GM12878 (cell line): ENCODE results near the gene RFWD3. TPM values are rescaled to one million over a fixed set of nuclear protein-coding genes. Genes with fewer than 3 reads are reported as not detected.

ENCODE experiments used
- ATAC-seq: fragments of 200-7000 bp; cut with Tn5 transposase; 3 replicates; pipeline ENCODE4 v1.9.1; 2020; ENCODE audit warnings: mild to moderate bottlenecking, moderate library complexity
- BruUV-seq: library from RNA; stranded (reverse); fragments of 400-500 nt; replicated peaks from 2 replicates; lab custom pipeline; 2021; lab: Mats Ljungman, UMichigan
- CTCF ChIA-PET: fragments of 300-600 bp; sonication (Branson Sonifier 250); formaldehyde crosslinking; extraction: SDS; loops from one replicate; lab custom pipeline; 2021; ENCODE audit warnings: inconsistent platforms; lab: Yijun Ruan, JAX
- POLR2A ChIA-PET: fragments of 350-600 bp; formaldehyde crosslinking; extraction: SDS; loops from one replicate; lab custom pipeline; 2021; ENCODE audit warnings: inconsistent platforms; lab: Charles Lee
- RAD21 ChIA-PET: fragments of 300-600 bp; sonication (Branson Sonifier 250); formaldehyde crosslinking; loops from one replicate; lab custom pipeline; 2023; ENCODE audit warnings: antibody characterized with exemption; ENCODE audit not compliant: unreplicated experiment; lab: Charles Lee
- SMC1A ChIA-PET: fragments of 300-600 bp; sonication (Branson Sonifier 250); formaldehyde crosslinking; loops from one replicate; lab custom pipeline; 2023; ENCODE audit not compliant: unreplicated experiment, uncharacterized antibody; lab: Charles Lee
- DNase-seq: peaks from one replicate; pipeline ENCODE4 v3.0.0-alpha.2; 2011; ENCODE audit warnings: low read depth, low spot score
- FAIRE-seq: peaks from 3 replicates; lab custom pipeline; 2011; peaks lifted over from hg19 to GRCh38; lab: Jason Lieb, UNC
- H2AFZ ChIP-seq: 2 replicates; pipeline ENCODE4 v1.6.0; 2011; ENCODE audit warnings: low read depth, low read length, control low read depth; ENCODE audit not compliant: control insufficient read depth
- H3K27ac ChIP-seq: 2 replicates; pipeline ENCODE4 v1.5.1; 2011; ENCODE audit warnings: control low read depth; ENCODE audit not compliant: control insufficient read depth, insufficient read depth
- H3K27me3 ChIP-seq, 2 experiments: replicated peaks in 1 of 2; 2 replicates each; pipeline versions ENCODE4 v1.6.0 to v1.6.1; 2011; ENCODE audit warnings: low read length in 1 of 2; ENCODE audit not compliant: control insufficient read depth in 2 of 2, insufficient read depth in 2 of 2
- H3K36me3 ChIP-seq, 2 experiments: 2 replicates each; pipeline ENCODE4 v1.5.1; 2011; ENCODE audit warnings: low read length in 1 of 2; ENCODE audit not compliant: control insufficient read depth in 2 of 2, insufficient read depth in 2 of 2
- H3K4me1 ChIP-seq: 2 replicates; pipeline ENCODE4 v1.6.1; 2011; ENCODE audit warnings: mild to moderate bottlenecking, low read length, moderate library complexity, mixed read lengths; ENCODE audit not compliant: control insufficient read depth, insufficient read depth
- H3K4me2 ChIP-seq: 2 replicates; pipeline ENCODE4 v1.6.0; 2011; ENCODE audit warnings: control low read depth; ENCODE audit not compliant: control insufficient read depth, insufficient read depth
- H3K4me3 ChIP-seq: fragments of 200-600 bp; sonication (generic); 2 replicates; pipeline ENCODE4 v1.5.1; 2016
- H3K79me2 ChIP-seq: 2 replicates; pipeline ENCODE4 v1.6.0; 2011; ENCODE audit warnings: low read length; ENCODE audit not compliant: control insufficient read depth, insufficient read depth
- H3K9ac ChIP-seq: 2 replicates; pipeline ENCODE4 v1.8.0; 2011; ENCODE audit warnings: low read length, control low read depth, mixed read lengths; ENCODE audit not compliant: control insufficient read depth, insufficient read depth
- H3K9me3 ChIP-seq: replicated peaks from 3 replicates; pipeline ENCODE4 v1.5.1; 2011; ENCODE audit warnings: mild to moderate bottlenecking, low read length; ENCODE audit not compliant: control insufficient read depth, insufficient read depth
- H4K20me1 ChIP-seq: 2 replicates; pipeline ENCODE4 v1.6.0; 2011; ENCODE audit not compliant: control insufficient read depth, insufficient read depth
- ATF7 ChIP-seq: fragments of 450-650 bp; IDR thresholded peaks from 2 replicates; pipeline ENCODE4 v1.6.1; 2016; ENCODE audit warnings: low read depth, mild to moderate bottlenecking
- BRCA1 ChIP-seq: IDR thresholded peaks from 2 replicates; pipeline ENCODE4 v1.6.1; 2011; ENCODE audit warnings: low read depth, low read length, improper control_type of control experiment
- CREM ChIP-seq: IDR thresholded peaks from 2 replicates; pipeline ENCODE4 v1.6.1; 2014; ENCODE audit warnings: antibody characterized with exemption, low read depth
- IRF4 ChIP-seq: IDR thresholded peaks from 2 replicates; pipeline ENCODE4 v1.6.1; 2011; ENCODE audit warnings: low read depth, low read length
- JUND ChIP-seq: IDR thresholded peaks from 2 replicates; pipeline ENCODE4 v1.6.1; 2012; ENCODE audit warnings: low read depth, mild to moderate bottlenecking, low read length, improper control_type of control experiment, moderate library complexity
- KLF5 ChIP-seq: fragments of 450-650 bp; IDR thresholded peaks from 2 replicates; pipeline ENCODE4 v1.6.1; 2014; ENCODE audit warnings: mild to moderate bottlenecking; ENCODE audit not compliant: partially characterized antibody
- RELA ChIP-seq: fragments of 450-650 bp; IDR thresholded peaks from 2 replicates; pipeline ENCODE4 v1.8.0; 2014; ENCODE audit warnings: borderline replicate concordance; ENCODE audit not compliant: partially characterized antibody
- TCF12 ChIP-seq: IDR thresholded peaks from 2 replicates; pipeline ENCODE4 v1.6.1; 2011; ENCODE audit warnings: low read depth, mild to moderate bottlenecking, low read length
- WRNIP1 ChIP-seq: IDR thresholded peaks from 2 replicates; pipeline ENCODE4 v1.6.1; 2011; ENCODE audit warnings: low read depth, low read length, improper control_type of control experiment, borderline replicate concordance
- YY1 ChIP-seq: IDR thresholded peaks from 2 replicates; pipeline ENCODE4 v1.6.1; 2011; ENCODE audit warnings: low read depth, mild to moderate bottlenecking, low read length
- ZNF24 ChIP-seq: fragments of 450-650 bp; IDR thresholded peaks from 2 replicates; pipeline ENCODE4 v1.6.1; 2017; ENCODE audit warnings: antibody characterized with exemption, mild to moderate bottlenecking
- WGBS: methylation state at CpG from one replicate; pipeline ENCODE4 v1.1.6; 2016; ENCODE audit warnings: low lambda C conversion rate; ENCODE audit not compliant: insufficient replicate concordance, insufficient coverage; ENCODE audit errors: missing lambda C conversion rate; 5-methylcytosine and 5-hydroxymethylcytosine counted together
- in situ Hi-C: fragments of 300-500 bp; cut with MboI; formaldehyde crosslinking; loops from 9 replicates; pipeline ENCODE4 v1.14.3; 2018; ENCODE audit warnings: mixed read lengths
- intact Hi-C: fragments of 100-400 bp; cut with micrococcal nuclease; formaldehyde crosslinking; loops from one replicate; pipeline ENCODE4 v1.14.2; 2022; ENCODE audit not compliant: unreplicated experiment
- polyA plus RNA-seq, 11 experiments: library from polyadenylated mRNA; depleted of rRNA in 4 of 11; unstranded in 6 of 11; stranded (reverse) in 5 of 11; fragments of >200 nt; fragmentation: Nextera tagmentation in 4 of 11; fragmentation: Illumina TruSeq in 1 of 11; extraction: Ambion mirVana in 4 of 11; extraction: Trizol in 1 of 11; gene quantifications; 1 replicate in 1 of 11; 2 replicates in 10 of 11; pipeline versions ENCODE4 v1.2.1 to v1.2.3, GENCODE V29; 2011 to 2016; ENCODE audit warnings: inconsistent platforms in 2 of 11, missing spikeins in 2 of 11, low read depth in 1 of 11
- total RNA-seq, 4 experiments: library from RNA; depleted of rRNA in 3 of 4; stranded (reverse); fragments of >200 nt in 3 of 4; fragmentation: Illumina TruSeq in 1 of 4; extraction: Trizol in 1 of 4; gene quantifications; 2 replicates each; pipeline versions ENCODE4 v1.2.1 to v1.2.3, GENCODE V29; 2013 to 2021
- TF ChIP-seq, protein P1 (sequence below): IDR thresholded peaks from 2 replicates; pipeline ENCODE4 v1.6.1; 2011; ENCODE audit warnings: borderline replicate concordance, low read depth, mild to moderate bottlenecking, moderate library complexity, low read length; ENCODE audit not compliant: insufficient read depth, poor library complexity, severe bottlenecking
- TF ChIP-seq, protein P2 (sequence below): IDR thresholded peaks from 2 replicates; pipeline ENCODE4 v1.6.1; 2012; ENCODE audit warnings: low read depth, low read length, improper control_type of control experiment
- TF ChIP-seq, protein P3 (sequence below), 3 experiments: IDR thresholded peaks in 2 of 3; conservative IDR thresholded peaks in 1 of 3; 2 replicates each; pipeline ENCODE4 v1.5.1; 2011; ENCODE audit warnings: low read depth in 3 of 3, low read length in 3 of 3, mild to moderate bottlenecking in 3 of 3, control low read depth in 2 of 3, moderate library complexity in 2 of 3, inconsistent platforms in 1 of 3, mixed read lengths in 1 of 3; ENCODE audit not compliant: control insufficient read depth in 2 of 3, insufficient read depth in 1 of 3; ENCODE audit errors: extremely low read depth in 1 of 3
- TF ChIP-seq, protein P4 (sequence below): fragments of 450-650 bp; IDR thresholded peaks from 2 replicates; pipeline ENCODE4 v1.6.1; 2014; ENCODE audit warnings: mild to moderate bottlenecking

Gene RFWD3
- total and polyA plus RNA-seq, 10 of the 15 experiments (the other 5 are each of a cell fraction or from before 2014, with no cell fraction given): 10.7 to 78.5 (median 51.2) TPM

DNA sequence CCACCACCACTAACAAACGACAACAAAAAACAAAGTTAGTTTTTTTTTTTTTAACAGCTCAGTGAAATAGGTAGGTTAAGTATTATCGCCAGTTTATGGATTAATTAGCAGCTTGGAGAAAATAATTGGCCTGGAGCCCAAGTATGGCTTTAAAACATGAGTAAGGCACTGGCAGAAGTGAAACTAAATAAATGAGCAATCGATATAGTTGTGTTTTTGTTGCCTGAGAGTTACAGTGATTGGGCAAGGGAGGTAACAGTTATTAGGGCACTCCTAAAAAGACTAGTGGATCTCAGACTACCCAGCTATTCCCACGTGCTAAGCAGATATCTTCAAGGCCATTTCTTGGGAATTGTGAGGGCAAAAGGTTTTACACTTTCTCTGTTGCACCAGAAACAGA, 31.5 kb upstream of the RFWD3 start (continued):
- TF ChIP-seq, protein P1, sequence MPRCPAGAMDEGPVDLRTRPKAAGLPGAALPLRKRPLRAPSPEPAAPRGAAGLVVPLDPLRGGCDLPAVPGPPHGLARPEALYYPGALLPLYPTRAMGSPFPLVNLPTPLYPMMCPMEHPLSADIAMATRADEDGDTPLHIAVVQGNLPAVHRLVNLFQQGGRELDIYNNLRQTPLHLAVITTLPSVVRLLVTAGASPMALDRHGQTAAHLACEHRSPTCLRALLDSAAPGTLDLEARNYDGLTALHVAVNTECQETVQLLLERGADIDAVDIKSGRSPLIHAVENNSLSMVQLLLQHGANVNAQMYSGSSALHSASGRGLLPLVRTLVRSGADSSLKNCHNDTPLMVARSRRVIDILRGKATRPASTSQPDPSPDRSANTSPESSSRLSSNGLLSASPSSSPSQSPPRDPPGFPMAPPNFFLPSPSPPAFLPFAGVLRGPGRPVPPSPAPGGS: no peak

DNA sequence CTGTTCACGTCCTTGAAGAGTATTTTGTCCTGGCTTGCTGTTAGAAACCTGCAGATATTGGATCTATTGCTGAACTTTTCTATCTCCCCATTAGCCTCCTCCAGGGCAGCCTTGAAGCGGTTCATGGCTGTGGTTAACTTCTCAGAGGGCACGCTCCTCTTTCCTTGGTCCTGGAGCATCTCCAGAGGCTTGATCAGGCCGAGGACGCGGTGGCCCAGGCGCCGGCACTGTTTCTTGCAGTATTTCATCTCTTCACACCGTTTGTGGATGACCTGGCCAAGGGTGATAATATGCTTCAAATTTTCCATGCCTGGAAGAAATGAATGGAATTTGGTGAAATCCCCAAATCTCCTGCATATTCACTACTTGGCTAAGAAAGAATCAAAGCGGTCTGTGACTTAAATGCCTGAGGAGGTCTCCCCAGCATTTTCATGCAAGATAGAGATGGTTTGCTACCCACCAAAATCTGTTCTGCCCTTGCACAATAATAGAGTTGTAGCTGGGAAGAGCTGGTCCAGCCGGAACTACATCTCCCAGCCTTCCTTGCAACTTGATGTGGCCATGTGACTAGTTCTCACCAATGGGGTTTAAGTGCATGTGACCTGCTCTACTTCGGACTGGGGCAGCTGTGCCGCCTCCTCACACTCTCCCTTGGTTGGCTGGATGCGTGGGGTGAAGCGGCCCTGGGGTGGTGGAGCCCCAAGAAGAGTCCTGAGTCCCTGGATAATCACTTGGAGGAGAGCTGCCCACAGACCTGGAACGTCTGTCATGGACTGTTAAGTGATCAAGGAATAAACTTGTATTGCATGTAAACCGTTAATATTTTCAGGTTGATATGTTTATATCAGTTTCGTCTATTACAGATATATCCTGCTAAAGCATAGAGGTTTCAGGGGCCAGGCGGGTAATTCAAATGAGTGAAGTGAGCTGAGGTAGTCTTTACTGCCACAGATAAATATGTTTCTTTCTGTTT, 29.1 kb upstream of the RFWD3 start:
- ChIA-PET POLR2A (interaction anchor here (0.6 to 1.5 kb wide), 2 partner anchors 29 to 794 kb away, joined by 3 to 9 read pairs; partner anchors contain the start of gene RFWD3), RAD21 (no interaction called here), CTCF (interaction anchor here (0.7 to 1.2 kb wide), 4 partner anchors 14 to 167 kb away, joined by 3 to 7 read pairs (median 4); no protein-coding TSS in a partner anchor), SMC1A (interaction anchor here (0.8 to 2.0 kb wide), 6 partner anchors 29 to 294 kb away, joined by 3 to 7 read pairs (median 4); partner anchors contain the start of genes RFWD3 and WDR59)
- FAIRE-seq (peak; percentile 88), ATAC-seq (peak; percentile 85), DNase-seq (peak; percentile 72)
- intact Hi-C loops (no loop called here), in situ Hi-C loops (no loop called here)
- Histone ChIP-seq H3K4me1 (peaks cover 2% of the 10 kb centered on the region; the same call in 1 of the 2 replicates), H3K79me2 (peaks cover 11% of the 10 kb centered on the region), H3K9me3 (no peaks in the 10 kb centered on the region), H2AFZ (peak overlapping the region; percentile 33), H4K20me1 (no peaks in the 10 kb centered on the region), H3K27ac (no peak overlapping the region), H3K9ac (no peak overlapping the region), H3K4me3 (peak overlapping the region; percentile 33; the same call in 1 of the 2 replicates), H3K27me3 (no peaks in the 10 kb centered on the region), H3K36me3 (0 out of 4 replicates have a peak, but pooled peaks cover 0 to 4% of the 10 kb centered on the region in 2 experiments), H3K4me2 (no peak overlapping the region)
- BruUV-seq: no TSS peak
- WGBS: 54% methylated on average over 19 of the region's 19 CpGs
- TF ChIP-seq YY1 (peak; percentile 26; the same call in 1 of the 2 replicates), KLF5 (no peak), JUND (no peak), BRCA1 (no peak), WRNIP1 (no peak), RELA (peak; percentile 62), IRF4 (no peak), CREM (peak; percentile 77), TCF12 (no peak), ZNF24 (no peak), ATF7 (no peak)
- TF ChIP-seq, protein P2, sequence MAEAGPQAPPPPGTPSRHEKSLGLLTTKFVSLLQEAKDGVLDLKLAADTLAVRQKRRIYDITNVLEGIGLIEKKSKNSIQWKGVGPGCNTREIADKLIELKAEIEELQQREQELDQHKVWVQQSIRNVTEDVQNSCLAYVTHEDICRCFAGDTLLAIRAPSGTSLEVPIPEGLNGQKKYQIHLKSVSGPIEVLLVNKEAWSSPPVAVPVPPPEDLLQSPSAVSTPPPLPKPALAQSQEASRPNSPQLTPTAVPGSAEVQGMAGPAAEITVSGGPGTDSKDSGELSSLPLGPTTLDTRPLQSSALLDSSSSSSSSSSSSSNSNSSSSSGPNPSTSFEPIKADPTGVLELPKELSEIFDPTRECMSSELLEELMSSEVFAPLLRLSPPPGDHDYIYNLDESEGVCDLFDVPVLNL: no peak
- TF ChIP-seq, protein P3, sequence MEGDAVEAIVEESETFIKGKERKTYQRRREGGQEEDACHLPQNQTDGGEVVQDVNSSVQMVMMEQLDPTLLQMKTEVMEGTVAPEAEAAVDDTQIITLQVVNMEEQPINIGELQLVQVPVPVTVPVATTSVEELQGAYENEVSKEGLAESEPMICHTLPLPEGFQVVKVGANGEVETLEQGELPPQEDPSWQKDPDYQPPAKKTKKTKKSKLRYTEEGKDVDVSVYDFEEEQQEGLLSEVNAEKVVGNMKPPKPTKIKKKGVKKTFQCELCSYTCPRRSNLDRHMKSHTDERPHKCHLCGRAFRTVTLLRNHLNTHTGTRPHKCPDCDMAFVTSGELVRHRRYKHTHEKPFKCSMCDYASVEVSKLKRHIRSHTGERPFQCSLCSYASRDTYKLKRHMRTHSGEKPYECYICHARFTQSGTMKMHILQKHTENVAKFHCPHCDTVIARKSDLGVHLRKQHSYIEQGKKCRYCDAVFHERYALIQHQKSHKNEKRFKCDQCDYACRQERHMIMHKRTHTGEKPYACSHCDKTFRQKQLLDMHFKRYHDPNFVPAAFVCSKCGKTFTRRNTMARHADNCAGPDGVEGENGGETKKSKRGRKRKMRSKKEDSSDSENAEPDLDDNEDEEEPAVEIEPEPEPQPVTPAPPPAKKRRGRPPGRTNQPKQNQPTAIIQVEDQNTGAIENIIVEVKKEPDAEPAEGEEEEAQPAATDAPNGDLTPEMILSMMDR (IDR thresholded peaks at IDR 0.05 in 2 of 3, conservative IDR thresholded peaks at IDR 0.05 in 1 of 3; ENCODE audit: control insufficient read depth in 2 of 3, extremely low read depth in 1 of 3, insufficient read depth in 1 of 3, low read depth in 3 of 3, low read length in 3 of 3): no peak
- TF ChIP-seq, protein P4, sequence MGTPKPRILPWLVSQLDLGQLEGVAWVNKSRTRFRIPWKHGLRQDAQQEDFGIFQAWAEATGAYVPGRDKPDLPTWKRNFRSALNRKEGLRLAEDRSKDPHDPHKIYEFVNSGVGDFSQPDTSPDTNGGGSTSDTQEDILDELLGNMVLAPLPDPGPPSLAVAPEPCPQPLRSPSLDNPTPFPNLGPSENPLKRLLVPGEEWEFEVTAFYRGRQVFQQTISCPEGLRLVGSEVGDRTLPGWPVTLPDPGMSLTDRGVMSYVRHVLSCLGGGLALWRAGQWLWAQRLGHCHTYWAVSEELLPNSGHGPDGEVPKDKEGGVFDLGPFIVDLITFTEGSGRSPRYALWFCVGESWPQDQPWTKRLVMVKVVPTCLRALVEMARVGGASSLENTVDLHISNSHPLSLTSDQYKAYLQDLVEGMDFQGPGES: peak; percentile 74
